ENCODE measurements around the gene AGBL4.

DNA sequence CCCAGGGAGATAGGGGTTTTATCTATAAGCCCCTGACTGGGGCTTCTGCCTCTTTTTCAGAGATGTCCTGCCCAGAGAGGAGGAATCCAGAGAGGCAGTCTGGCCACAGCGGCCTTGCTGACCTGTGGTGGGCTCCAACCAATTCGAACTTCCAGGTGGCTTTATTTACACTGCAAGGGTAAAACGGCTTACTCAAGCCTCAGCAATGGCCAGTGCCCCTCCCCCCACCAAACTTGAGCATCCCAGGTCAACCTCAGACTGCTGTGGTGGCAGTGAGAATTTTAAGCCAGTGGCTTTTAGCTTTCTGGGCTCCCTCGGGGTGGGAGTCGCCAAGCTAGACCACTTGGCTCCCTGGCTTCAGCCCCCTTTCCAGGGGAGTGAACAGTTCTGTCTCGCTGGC is 863.1 kb downstream of the AGBL4 start:
- TF ChIP-seq, protein P1, sequence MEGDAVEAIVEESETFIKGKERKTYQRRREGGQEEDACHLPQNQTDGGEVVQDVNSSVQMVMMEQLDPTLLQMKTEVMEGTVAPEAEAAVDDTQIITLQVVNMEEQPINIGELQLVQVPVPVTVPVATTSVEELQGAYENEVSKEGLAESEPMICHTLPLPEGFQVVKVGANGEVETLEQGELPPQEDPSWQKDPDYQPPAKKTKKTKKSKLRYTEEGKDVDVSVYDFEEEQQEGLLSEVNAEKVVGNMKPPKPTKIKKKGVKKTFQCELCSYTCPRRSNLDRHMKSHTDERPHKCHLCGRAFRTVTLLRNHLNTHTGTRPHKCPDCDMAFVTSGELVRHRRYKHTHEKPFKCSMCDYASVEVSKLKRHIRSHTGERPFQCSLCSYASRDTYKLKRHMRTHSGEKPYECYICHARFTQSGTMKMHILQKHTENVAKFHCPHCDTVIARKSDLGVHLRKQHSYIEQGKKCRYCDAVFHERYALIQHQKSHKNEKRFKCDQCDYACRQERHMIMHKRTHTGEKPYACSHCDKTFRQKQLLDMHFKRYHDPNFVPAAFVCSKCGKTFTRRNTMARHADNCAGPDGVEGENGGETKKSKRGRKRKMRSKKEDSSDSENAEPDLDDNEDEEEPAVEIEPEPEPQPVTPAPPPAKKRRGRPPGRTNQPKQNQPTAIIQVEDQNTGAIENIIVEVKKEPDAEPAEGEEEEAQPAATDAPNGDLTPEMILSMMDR (IDR thresholded peaks at IDR 0.05 in 4 of 5, conservative IDR thresholded peaks at IDR 0.05 in 1 of 5): no peak
- no peak for TF ChIP-seq POLR2A (IDR thresholded peaks at IDR 0.05)
